HepG2 (cell line): ENCODE results near the gene NECAB2. TPM values are rescaled to one million over a fixed set of nuclear protein-coding genes. Genes with fewer than 3 reads are reported as not detected.

Experiments
- ATAC-seq: fragments of 200-7000 bp; cut with Tn5 transposase; 3 replicates; pipeline ENCODE4 v1.9.1; 2020; ENCODE audit warnings: mild to moderate bottlenecking, moderate library complexity
- BruUV-seq: library from RNA; stranded (reverse); fragments of 400-500 nt; replicated peaks from 2 replicates; lab custom pipeline; 2021; lab: Mats Ljungman, UMichigan
- CTCF ChIA-PET: fragments of 300-600 bp; formaldehyde crosslinking; extraction: SDS; loops from one replicate; lab custom pipeline; 2021; ENCODE audit warnings: low total read pairs, inconsistent platforms, low intra/inter-chr PET ratio; lab: Yijun Ruan, JAX
- POLR2A ChIA-PET: fragments of 350-600 bp; sonication (Branson Sonifier 250); formaldehyde crosslinking; loops from one replicate; lab custom pipeline; 2020; ENCODE audit warnings: antibody characterized with exemption, inconsistent platforms; lab: Yijun Ruan, JAX
- DNase-seq: peaks from one replicate; pipeline ENCODE4 v3.0.0-alpha.2; 2015; ENCODE audit warnings: low spot score
- FAIRE-seq: peaks from 3 replicates; lab custom pipeline; 2011; peaks lifted over from hg19 to GRCh38; lab: Jason Lieb, UNC
- H2AFZ ChIP-seq: one replicate; pipeline ENCODE4 v1.6.1; 2011; ENCODE audit warnings: low read length, inconsistent platforms
- H3K27ac ChIP-seq: fragments of 300-600 bp; 3 replicates; pipeline ENCODE4 v1.8.0; 2011; ENCODE audit warnings: mixed run types, mild to moderate bottlenecking, mixed read lengths, low read length, inconsistent platforms; ENCODE audit not compliant: insufficient read depth; ENCODE audit errors: extremely low read length
- H3K27me3 ChIP-seq, 2 experiments: fragments of 200-600 bp in 1 of 2; 2 replicates in 1 of 2; 3 replicates in 1 of 2; pipeline versions ENCODE4 v1.6.0 to v1.8.0; 2011; ENCODE audit warnings: low read length in 2 of 2, mild to moderate bottlenecking in 2 of 2, moderate library complexity in 2 of 2, inconsistent platforms in 1 of 2; ENCODE audit not compliant: insufficient read depth in 2 of 2, control insufficient read depth in 1 of 2
- H3K36me3 ChIP-seq, 2 experiments: fragments of 200-600 bp in 1 of 2; replicated peaks in 1 of 2; 2 replicates in 1 of 2; 3 replicates in 1 of 2; pipeline versions ENCODE4 v1.5.1 to v1.8.0; 2011; ENCODE audit warnings: low read length in 2 of 2, inconsistent platforms in 1 of 2; ENCODE audit not compliant: insufficient read depth in 2 of 2, control insufficient read depth in 1 of 2
- H3K4me1 ChIP-seq: 2 replicates; pipeline ENCODE4 v1.5.1; 2012; ENCODE audit warnings: low read length, inconsistent platforms; ENCODE audit not compliant: insufficient read depth
- H3K4me2 ChIP-seq: 2 replicates; pipeline ENCODE4 v1.6.0; 2011; ENCODE audit warnings: low read depth, low read length, inconsistent platforms
- H3K4me3 ChIP-seq, 3 experiments: fragments of 200-600 bp in 1 of 3; sonication (generic), shearing (Covaris generic) in 1 of 3; replicated peaks in 1 of 3; 2 replicates each; pipeline ENCODE4 v1.5.1; 2011 to 2016; ENCODE audit warnings: low read length in 3 of 3, inconsistent platforms in 2 of 3, low read depth in 2 of 3, mild to moderate bottlenecking in 2 of 3, control low read depth in 1 of 3, mixed read lengths in 1 of 3; ENCODE audit not compliant: insufficient read depth in 1 of 3
- H3K79me2 ChIP-seq: one replicate; pipeline ENCODE4 v1.6.1; 2011; ENCODE audit warnings: low read length, inconsistent platforms; ENCODE audit not compliant: insufficient read depth
- H3K9ac ChIP-seq: 2 replicates; pipeline ENCODE4 v1.6.0; 2011; ENCODE audit warnings: mild to moderate bottlenecking, low read depth, low read length, inconsistent platforms; ENCODE audit not compliant: insufficient read depth
- H3K9me3 ChIP-seq: 2 replicates; pipeline ENCODE4 v1.5.1; 2012; ENCODE audit warnings: mild to moderate bottlenecking, low read length
- H4K20me1 ChIP-seq: 2 replicates; pipeline ENCODE4 v1.6.0; 2011; ENCODE audit warnings: inconsistent platforms, mild to moderate bottlenecking, low read length, moderate library complexity; ENCODE audit not compliant: insufficient read depth
- ERF ChIP-seq: IDR thresholded peaks from 2 replicates; pipeline ENCODE4 v1.6.1; 2018; ENCODE audit warnings: missing biosample characterization, missing genetic modification reagents
- HINFP ChIP-seq: sonication (generic); formaldehyde crosslinking; IDR thresholded peaks from 2 replicates; pipeline ENCODE4 v1.4.0; 2020; ENCODE audit warnings: low read depth, mild to moderate bottlenecking, missing genetic modification reagents
- PAWR ChIP-seq: sonication (generic); formaldehyde crosslinking; IDR thresholded peaks from 2 replicates; pipeline ENCODE4 v1.4.0; 2020; ENCODE audit warnings: missing genetic modification reagents, mild to moderate bottlenecking, borderline replicate concordance
- PRPF4 ChIP-seq: fragments of 200-400 bp; formaldehyde crosslinking; IDR thresholded peaks from 2 replicates; pipeline ENCODE4 v1.6.1; 2016; ENCODE audit warnings: low read length, low read depth; ENCODE audit not compliant: poor library complexity, severe bottlenecking
- RORA ChIP-seq: sonication (generic); formaldehyde crosslinking; IDR thresholded peaks from 2 replicates; pipeline ENCODE4 v1.5.0; 2020; ENCODE audit warnings: mild to moderate bottlenecking, missing genetic modification reagents, moderate library complexity
- TEF ChIP-seq: sonication (generic); formaldehyde crosslinking; IDR thresholded peaks from 2 replicates; pipeline ENCODE4 v1.5.0; 2020; ENCODE audit warnings: missing genetic modification reagents
- THYN1 ChIP-seq: sonication (generic); formaldehyde crosslinking; IDR thresholded peaks from 2 replicates; pipeline ENCODE4 v1.8.1; 2023; ENCODE audit warnings: low read depth, mild to moderate bottlenecking, moderate library complexity, missing genetic modification reagents, borderline replicate concordance
- ZNF251 ChIP-seq: sonication (generic); formaldehyde crosslinking; IDR thresholded peaks from 2 replicates; pipeline ENCODE4 v1.9.0; 2021; ENCODE audit warnings: mild to moderate bottlenecking, missing genetic modification reagents
- ZNF264 ChIP-seq: sonication (generic); formaldehyde crosslinking; IDR thresholded peaks from 2 replicates; pipeline ENCODE4 v1.4.0; 2020; ENCODE audit warnings: missing genetic modification reagents
- ZNF362 ChIP-seq: sonication (generic); formaldehyde crosslinking; IDR thresholded peaks from 2 replicates; pipeline ENCODE4 v1.4.0; 2020; ENCODE audit warnings: missing genetic modification reagents, mild to moderate bottlenecking, borderline replicate concordance
- ZNF432 ChIP-seq: sonication (generic); formaldehyde crosslinking; IDR thresholded peaks from 2 replicates; pipeline ENCODE4 v1.5.0; 2020; ENCODE audit warnings: missing genetic modification reagents, mild to moderate bottlenecking, borderline replicate concordance
- ZNF503 ChIP-seq: sonication (generic); formaldehyde crosslinking; IDR thresholded peaks from 2 replicates; pipeline ENCODE4 v1.4.0; 2020; ENCODE audit warnings: missing genetic modification reagents
- ZNF646 ChIP-seq: sonication (generic); formaldehyde crosslinking; IDR thresholded peaks from 2 replicates; pipeline ENCODE4 v1.9.0; 2021; ENCODE audit warnings: mild to moderate bottlenecking, missing genetic modification reagents
- WGBS: methylation state at CpG from one replicate; pipeline ENCODE4 v1.1.6; 2017; ENCODE audit warnings: low lambda C conversion rate; 5-methylcytosine and 5-hydroxymethylcytosine counted together
- in situ Hi-C: cut with HindIII; loops from 2 replicates; pipeline ENCODE4 v1.10.0; 2017; ENCODE audit warnings: low pct_unique_long_range_greater_than_20kb; ENCODE audit not compliant: extremely low pct_ligation_motif_present
- intact Hi-C: fragments of 100-400 bp; cut with micrococcal nuclease; formaldehyde crosslinking; loops from one replicate; pipeline ENCODE4 v1.10.0; 2022; ENCODE audit not compliant: unreplicated experiment
- polyA plus RNA-seq, 8 experiments: library from polyadenylated mRNA; depleted of rRNA in 3 of 8; stranded (reverse) in 7 of 8; unstranded in 1 of 8; fragments of >200 nt; fragmentation: Illumina TruSeq in 4 of 8; extraction: Trizol in 4 of 8; gene quantifications; 2 replicates each; pipeline versions ENCODE4 v1.2.1 to v1.2.3, GENCODE V29; 2011 to 2016; ENCODE audit warnings: low read depth in 4 of 8, missing spikeins in 1 of 8, mixed read lengths in 1 of 8; ENCODE audit not compliant: insufficient read depth in 1 of 8
- total RNA-seq, 5 experiments: library from RNA; depleted of rRNA; stranded (reverse); fragments of >200 nt; fragmentation: Illumina TruSeq; extraction: Trizol; gene quantifications; 2 replicates each; pipeline ENCODE4 v1.2.3, GENCODE V29; 2016; ENCODE audit warnings: low read depth in 1 of 5

The NECAB2 gene
- total and polyA plus RNA-seq, 2 of the 13 experiments (the other 11 are each of a cell fraction or from before 2014, with no cell fraction given) = 0.21 to 0.49 TPM

GRCh38 chr16:83935858-83936255, 32.2 kb upstream of the NECAB2 start:
- Histone ChIP-seq H3K4me3 (no peak overlapping the region), H3K36me3 (no peaks in the 10 kb centered on the region), H3K27ac (no peak overlapping the region), H3K9me3 (no peaks in the 10 kb centered on the region), H3K4me1 (peaks cover 44% of the 10 kb centered on the region), H3K9ac (no peak overlapping the region), H2AFZ (no peak overlapping the region), H3K79me2 (no peaks in the 10 kb centered on the region), H4K20me1 (no peaks in the 10 kb centered on the region), H3K27me3 (peaks cover 5 to 72% of the 10 kb centered on the region in 2 experiments; a peak in 4 of 5 replicates), H3K4me2 (no peak overlapping the region)
- 65% methylated on average over 8 of the region's 10 CpGs for WGBS
- ATAC-seq (no peak), FAIRE-seq (no peak), DNase-seq (no peak)
- ChIA-PET POLR2A (interaction anchor here (2.1 to 3.9 kb wide), 2 partner anchors 7 to 17 kb away, joined by 8 to 16 read pairs; partner anchors contain the start of gene OSGIN1), CTCF (no interaction called here)
- intact Hi-C loops = no loop called here
- in situ Hi-C loops = no loop called here
- BruUV-seq = no TSS peak
- TF ChIP-seq ZNF503 = no peak
- no peak for TF ChIP-seq RORA (CRISPR knock-in tag)
- TF ChIP-seq TEF (CRISPR knock-in tag) = no peak
- TF ChIP-seq HINFP (CRISPR knock-in tag) = no peak
- TF ChIP-seq ZNF432 (CRISPR knock-in tag) = no peak
- no peak for TF ChIP-seq THYN1
- TF ChIP-seq PRPF4 = no peak
- no peak for TF ChIP-seq ZNF646 (CRISPR knock-in tag)
- no peak for TF ChIP-seq PAWR (CRISPR knock-in tag)
- TF ChIP-seq ZNF362 (CRISPR knock-in tag) = no peak
- no peak for TF ChIP-seq ZNF264 (CRISPR knock-in tag)
- TF ChIP-seq ZNF251 (CRISPR knock-in tag) = no peak
- TF ChIP-seq ERF = no peak
